H1 (cell line): Measurements from ENCODE around the gene PAOX. TPM values are rescaled to one million over a fixed set of nuclear protein-coding genes. Genes with fewer than 3 reads are reported as not detected.

Experiments
- microRNA-seq, 2 experiments: library from miRNA; unstranded; fragments of <30 nt; microRNA quantifications; one replicate each; pipeline versions ENCODE4 to v1.2.0, GENCODE V29; 2016 to 2020; ENCODE audit warnings: borderline microRNAs expressed in 2 of 2, borderline number of aligned reads in 2 of 2, borderline replicate concordance in 1 of 2
- polyA plus RNA-seq, 7 experiments: library from polyadenylated mRNA; depleted of rRNA in 3 of 7; stranded (reverse) in 5 of 7; unstranded in 2 of 7; fragments of >200 nt in 5 of 7; fragments of 200-250 nt in 2 of 7; gene quantifications; 1 replicate in 5 of 7; 2 replicates in 1 of 7; 4 replicates in 1 of 7; pipeline versions ENCODE4 v1.2.1 to v1.2.3, GENCODE V29; 2011 to 2013; ENCODE audit warnings: missing spikeins in 2 of 7, mixed read lengths in 2 of 7
- small RNA-seq: library from polyadenylated mRNA; stranded (forward); fragments of <200 nt; extraction: miRNeasy Mini kit (QIAGEN cat#:217004); gene quantifications from one replicate; pipeline ENCODE3, GENCODE V24; 2013; ENCODE audit not compliant: insufficient read depth
- total RNA-seq: library from RNA; stranded (reverse); fragmentation: NEBNext Ultra II Directional; extraction: Animal tissue kit (Norgen Biotek cat#: 25700); gene quantifications from 2 replicates; pipeline ENCODE4 v1.2.1, GENCODE V29; 2021

Gene PAOX
- total and polyA plus RNA-seq, 2 of the 8 experiments (the other 6 are each of a cell fraction or from before 2014, with no cell fraction given) = 3.7 to 4.3 TPM

Small RNA genes lying within 50 kb of the gene (microRNA-seq; reads per million reads assigned to microRNA genes)
- gene MIR3944 = 0.81 to 0.92 reads per million in 2 experiments

Small RNA genes lying within 50 kb of the gene (small RNA-seq; reads per million reads assigned to genes)
- gene AL360181.4 (not detected), gene BANF1P2 (not detected), gene MIR3944 (6.9 reads per million, percentile 73 among the genes with 10 or more reads in this experiment)

Other genes starting within 250 kb of the PAOX start
- 16.7 and 19.3 TPM in 2 replicates for gene KNDC1, start 219.0 kb upstream of the PAOX start, total RNA-seq
- 7.5 and 10.4 TPM in 2 replicates for gene KNDC1, start 219.0 kb upstream of the PAOX start, polyA plus RNA-seq (2011; rRNA removed)
- gene UTF1, start 149.0 kb upstream of the PAOX start, total RNA-seq = 21.7 and 21.8 TPM in 2 replicates
- 0.47 and 0.97 TPM in 2 replicates for gene UTF1, start 149.0 kb upstream of the PAOX start, polyA plus RNA-seq (2011; rRNA removed)
- gene VENTX, start 141.4 kb upstream of the PAOX start, total RNA-seq = 4.7 and 5.6 TPM in 2 replicates
- gene VENTX, start 141.4 kb upstream of the PAOX start, polyA plus RNA-seq (2011; rRNA removed) = 5.6 and 7.8 TPM in 2 replicates
- gene ADAM8, start 102.4 kb upstream of the PAOX start, total RNA-seq = 4.4 and 4.6 TPM in 2 replicates
- 4.6 and 6.0 TPM in 2 replicates for gene ADAM8, start 102.4 kb upstream of the PAOX start, polyA plus RNA-seq (2011; rRNA removed)
- gene TUBGCP2, start 70.4 kb upstream of the PAOX start, total RNA-seq = 51.9 and 54.2 TPM in 2 replicates
- 34.9 and 43.9 TPM in 2 replicates for gene TUBGCP2, start 70.4 kb upstream of the PAOX start, polyA plus RNA-seq (2011; rRNA removed)
- 64.5 and 71.7 TPM in 2 replicates for gene ZNF511, start 70.3 kb upstream of the PAOX start, total RNA-seq
- gene ZNF511, start 70.3 kb upstream of the PAOX start, polyA plus RNA-seq (2011; rRNA removed) = 55.4 and 70.5 TPM in 2 replicates
- gene CALY, start 42.4 kb upstream of the PAOX start, total RNA-seq = 1.3 and 1.7 TPM in 2 replicates
- gene CALY, start 42.4 kb upstream of the PAOX start, polyA plus RNA-seq (2011; rRNA removed) = 1.5 and 3.2 TPM in 2 replicates
- gene PRAP1, start 31.9 kb upstream of the PAOX start, total RNA-seq = 0.61 TPM in 1 of 2 replicates, not detected in the other
- gene PRAP1, start 31.9 kb upstream of the PAOX start, polyA plus RNA-seq (2011; rRNA removed) = 1.4 and 1.6 TPM in 2 replicates
- gene FUOM, start 21.2 kb upstream of the PAOX start, total RNA-seq = 21.1 and 22.0 TPM in 2 replicates
- 30.4 and 41.6 TPM in 2 replicates for gene FUOM, start 21.2 kb upstream of the PAOX start, polyA plus RNA-seq (2011; rRNA removed)
- gene ECHS1, start 5.9 kb upstream of the PAOX start, total RNA-seq = 101 and 108 TPM in 2 replicates
- 41.7 and 52.2 TPM in 2 replicates for gene ECHS1, start 5.9 kb upstream of the PAOX start, polyA plus RNA-seq (2011; rRNA removed)
- gene MTG1, start 14.9 kb downstream of the PAOX start, total RNA-seq = 56.6 and 57.8 TPM in 2 replicates
- gene MTG1, start 14.9 kb downstream of the PAOX start, polyA plus RNA-seq (2011; rRNA removed) = 81.6 and 97.2 TPM in 2 replicates
- 0.24 and 0.42 TPM in 2 replicates for gene SPRN, start 45.4 kb downstream of the PAOX start, total RNA-seq
- gene SPRN, start 45.4 kb downstream of the PAOX start, polyA plus RNA-seq (2011; rRNA removed) = 0.23 and 0.30 TPM in 2 replicates
- gene SCART1, start 74.7 kb downstream of the PAOX start, total RNA-seq = 0.10 and 0.19 TPM in 2 replicates
- gene SCART1, start 74.7 kb downstream of the PAOX start, polyA plus RNA-seq (2011; rRNA removed) = 0.14 and 0.22 TPM in 2 replicates
- gene CYP2E1, start 148.1 kb downstream of the PAOX start, total RNA-seq = not detected in 2 replicates
- gene CYP2E1, start 148.1 kb downstream of the PAOX start, polyA plus RNA-seq (2011; rRNA removed) = 0.11 TPM in 2 replicates
- not detected in 2 replicates for gene SYCE1, start 186.3 kb downstream of the PAOX start, total RNA-seq
- not detected in 2 replicates for gene SYCE1, start 186.3 kb downstream of the PAOX start, polyA plus RNA-seq (2011; rRNA removed)
- not detected in 2 replicates for gene FRG2B, start 247.5 kb downstream of the PAOX start, total RNA-seq
- gene FRG2B, start 247.5 kb downstream of the PAOX start, polyA plus RNA-seq (2011; rRNA removed) = not detected in 2 replicates